ENCODE measurements around the gene ITSN1.
A peak's percentile ranks its signal among the peaks of the same experiment; 100 is the strongest.
"Not testable (repeated sequence)": the region's sequence is repeated elsewhere in the genome, so short reads cannot be mapped to it uniquely, and the experiment has no call there.

ITSN1 gene

DNA sequence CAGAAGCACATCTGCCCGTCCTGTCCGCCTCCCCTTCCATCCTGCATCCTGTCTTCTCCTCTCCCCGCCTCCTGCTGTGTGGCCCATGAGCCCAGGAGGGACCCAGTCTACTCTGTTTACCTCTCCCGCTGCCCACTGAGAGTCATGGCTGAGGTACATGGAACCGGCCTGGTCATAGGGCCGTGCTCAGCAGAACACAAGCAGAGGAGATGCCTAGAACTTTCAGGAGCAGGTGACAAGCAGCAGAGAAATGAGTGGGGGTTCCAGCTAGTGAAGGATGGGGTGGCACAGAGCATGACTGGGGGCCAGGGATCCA, 202.5 kb downstream of the ITSN1 start:
- no peak for DNase-seq

DNA sequence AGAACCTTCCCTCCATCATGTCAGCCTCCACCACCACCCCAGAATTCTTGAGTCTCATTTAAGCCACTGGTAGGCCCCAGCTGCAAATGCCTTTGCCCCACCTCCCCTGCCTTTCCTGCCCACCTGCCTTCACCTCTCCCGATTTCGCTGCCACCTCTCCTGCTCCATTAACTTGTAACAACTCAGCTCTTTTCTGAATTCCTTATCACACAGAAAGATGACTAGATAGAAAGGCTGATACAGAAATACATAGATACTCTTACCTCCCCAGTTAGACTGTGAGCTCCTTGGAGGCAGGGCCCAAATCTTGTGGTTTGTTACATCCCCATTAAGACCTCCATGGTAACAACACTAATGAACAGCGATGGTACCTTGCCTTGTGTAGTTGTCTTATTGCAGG, 203.8 kb downstream of the ITSN1 start:
- DNase-seq, result no peak

DNA sequence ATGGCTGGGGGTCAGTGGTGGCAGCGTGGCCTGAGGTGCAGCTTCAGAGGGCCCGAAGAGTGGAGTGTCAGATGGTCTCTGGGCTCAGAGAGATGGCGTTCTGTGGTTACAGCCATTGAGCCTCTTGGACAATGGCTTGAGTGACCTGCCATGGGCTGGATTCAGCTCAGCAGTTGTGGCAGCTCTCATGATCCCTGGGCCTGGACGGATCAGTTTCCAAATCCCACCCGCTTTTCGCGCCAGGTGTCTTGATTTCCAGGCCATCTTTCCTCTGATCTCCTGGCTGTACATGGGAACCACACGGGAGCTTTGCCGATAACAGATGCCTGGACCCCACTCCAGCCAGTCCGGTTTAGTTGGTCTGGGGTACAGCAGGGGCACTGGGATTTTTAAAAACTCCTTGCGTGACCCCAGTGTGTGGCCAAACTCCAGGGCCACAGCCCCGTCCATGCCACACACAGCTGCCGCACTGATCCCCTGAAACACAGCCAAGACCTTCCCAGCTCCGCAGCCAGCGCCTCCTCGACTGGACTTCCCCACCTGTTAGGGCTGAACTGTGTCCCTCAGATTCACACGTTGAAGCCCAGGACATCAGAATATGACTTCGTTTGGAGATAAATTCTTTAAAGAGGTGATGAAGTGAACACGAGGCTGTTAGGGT, 205.4 kb downstream of the ITSN1 start:
- no peak for DNase-seq

DNA sequence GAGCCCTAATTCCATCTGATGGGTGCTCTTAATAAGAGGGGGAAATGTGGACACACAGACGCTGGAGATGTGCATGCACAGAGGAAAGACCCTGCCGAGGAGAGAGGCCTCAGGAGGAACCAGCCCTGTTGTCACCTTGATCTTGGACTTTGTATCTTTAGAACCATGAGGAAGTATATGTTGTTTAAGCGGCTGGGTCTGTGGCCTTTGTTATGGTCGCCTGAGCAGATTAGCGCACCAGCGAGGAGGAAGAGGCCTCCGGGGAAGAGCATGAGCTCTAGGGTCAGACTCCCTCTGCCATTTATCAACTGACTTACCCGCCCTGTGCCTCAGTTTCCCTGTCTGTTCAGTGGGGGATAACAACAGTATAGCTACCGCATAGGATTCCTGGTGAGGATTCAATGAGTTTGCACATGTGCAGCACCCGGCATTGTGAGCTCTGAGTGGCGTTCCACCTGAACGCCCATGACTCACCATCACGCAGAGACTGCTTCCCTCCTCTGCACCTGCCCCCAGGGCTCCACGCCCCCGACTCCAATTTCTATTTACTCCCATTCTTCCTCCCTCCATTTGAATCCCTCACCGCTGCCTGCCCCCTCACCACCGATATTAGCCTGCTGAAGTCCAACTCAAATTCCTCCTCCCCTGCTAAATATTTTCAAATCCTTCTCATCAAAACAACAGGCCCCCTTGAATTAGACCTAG, 206.1 kb downstream of the ITSN1 start:
- peak; percentile 79 for DNase-seq

DNA sequence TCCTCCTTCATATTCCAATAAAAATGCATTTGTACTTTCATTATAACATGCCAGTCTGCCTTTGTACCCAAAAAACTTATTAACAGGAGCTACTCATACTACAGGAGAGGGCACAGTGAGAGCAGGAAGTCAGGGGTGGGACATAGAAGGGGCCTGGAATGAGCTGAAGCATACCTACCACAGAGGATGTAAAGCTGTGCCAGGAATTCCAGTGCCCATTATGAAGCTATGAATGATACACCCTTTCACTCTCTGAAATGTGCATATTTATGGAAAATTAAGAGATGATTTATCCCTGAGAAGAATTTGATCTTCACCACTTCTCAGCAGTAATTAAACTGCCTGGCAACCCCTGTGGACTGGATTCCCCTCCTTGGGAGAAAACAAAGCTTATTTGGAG, 207.5 kb downstream of the ITSN1 start:
- no peak for DNase-seq

DNA sequence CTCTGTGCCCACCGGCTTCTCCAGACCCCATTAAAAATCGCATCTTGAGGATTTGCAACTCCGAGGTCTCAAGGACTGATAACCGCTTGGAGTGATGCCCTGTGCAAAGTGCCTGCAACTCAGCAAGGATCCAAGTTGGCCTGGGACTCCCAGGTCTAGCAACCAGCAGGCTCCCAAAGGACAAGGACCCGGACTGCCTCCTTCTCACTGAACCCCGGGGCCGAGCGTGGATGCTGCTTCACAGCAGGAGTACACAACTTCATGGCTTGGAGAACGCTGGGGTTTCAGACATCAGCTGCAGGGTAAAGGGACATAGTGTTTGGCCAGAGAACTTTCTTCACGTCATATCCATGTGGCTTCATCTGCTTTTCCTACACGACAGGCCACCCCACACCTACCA, 208.1 kb downstream of the ITSN1 start:
- no peak for DNase-seq

DNA sequence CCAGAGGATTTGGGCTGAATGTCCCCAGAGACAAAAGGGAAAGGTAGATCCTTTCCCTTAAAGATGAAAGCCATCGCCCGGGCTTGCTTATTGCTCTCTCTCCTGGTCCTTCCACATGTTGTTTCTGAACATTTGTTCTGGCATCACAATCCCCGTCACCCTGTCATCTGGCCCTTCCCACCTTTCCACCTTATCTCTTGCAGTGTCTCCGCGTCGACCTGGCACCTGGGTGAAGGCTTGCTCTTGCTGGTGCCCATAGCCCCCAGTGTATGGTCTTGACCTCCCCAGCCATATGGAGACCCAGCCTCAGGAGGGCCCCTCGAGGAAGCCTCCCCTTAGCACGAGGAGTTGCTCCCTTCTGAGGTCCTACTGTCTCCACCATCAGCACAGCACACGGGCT, 208.7 kb downstream of the ITSN1 start:
- DNase-seq, result no peak

DNA sequence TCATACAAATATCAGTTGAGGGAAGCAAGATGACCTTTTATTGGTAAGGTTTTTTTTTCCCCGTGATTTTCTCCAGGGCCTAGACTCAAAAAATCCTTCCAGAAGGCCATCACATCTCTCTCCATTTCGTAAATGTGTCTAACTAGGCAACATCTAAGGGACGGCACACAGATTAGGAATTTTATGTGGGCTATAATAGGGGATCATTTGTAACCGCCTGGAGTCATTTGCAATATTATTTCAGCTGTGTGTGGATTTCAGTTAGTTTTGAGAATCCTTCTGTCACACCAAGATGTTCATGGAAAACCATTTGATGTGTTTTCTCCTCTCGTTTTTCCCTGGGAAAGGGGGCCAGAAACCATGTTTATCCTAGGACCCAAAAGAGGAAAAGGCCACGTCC, 210.2 kb downstream of the ITSN1 start:
- no peak for DNase-seq

DNA sequence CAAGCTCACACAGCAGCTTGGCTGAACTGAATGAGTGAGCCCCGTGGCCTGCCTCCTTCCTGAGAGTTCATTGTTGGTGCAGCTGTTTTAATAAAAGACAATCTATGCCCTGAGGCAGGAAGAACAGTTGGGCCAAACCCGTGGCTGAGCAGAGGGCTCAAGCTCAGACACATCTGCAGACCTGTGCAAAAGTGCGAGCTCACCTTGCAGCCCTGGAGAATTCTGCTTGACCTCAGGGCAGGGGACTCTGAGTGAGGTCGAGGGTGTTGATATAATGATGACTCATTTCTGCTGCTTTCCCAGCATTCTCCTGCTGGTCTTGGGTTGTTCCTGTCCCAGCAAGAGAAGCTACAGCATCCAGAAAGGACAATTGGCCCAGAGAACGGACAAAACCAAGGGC, 212.3 kb downstream of the ITSN1 start:
- DNase-seq, result no peak

DNA sequence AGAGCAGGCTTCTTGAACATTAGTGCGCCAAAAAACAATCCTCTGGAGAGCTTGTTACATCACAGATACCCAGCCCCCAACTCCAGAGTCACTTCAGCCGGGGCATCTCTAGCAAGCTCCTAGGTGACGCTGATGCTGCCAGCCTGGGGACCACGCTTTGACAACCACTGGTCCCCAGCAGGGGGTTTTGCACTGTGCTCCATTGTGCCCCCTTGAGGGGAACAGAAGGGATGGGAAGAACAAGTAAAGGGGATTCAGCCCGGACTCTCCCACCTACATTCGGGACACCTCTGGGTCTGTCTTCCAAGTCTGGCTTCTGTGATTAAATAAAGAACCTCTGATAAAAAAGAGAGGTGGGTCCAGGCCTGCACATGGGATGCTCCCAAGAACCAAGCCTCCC, 212.9 kb downstream of the ITSN1 start:
- DNase-seq, result no peak

DNA sequence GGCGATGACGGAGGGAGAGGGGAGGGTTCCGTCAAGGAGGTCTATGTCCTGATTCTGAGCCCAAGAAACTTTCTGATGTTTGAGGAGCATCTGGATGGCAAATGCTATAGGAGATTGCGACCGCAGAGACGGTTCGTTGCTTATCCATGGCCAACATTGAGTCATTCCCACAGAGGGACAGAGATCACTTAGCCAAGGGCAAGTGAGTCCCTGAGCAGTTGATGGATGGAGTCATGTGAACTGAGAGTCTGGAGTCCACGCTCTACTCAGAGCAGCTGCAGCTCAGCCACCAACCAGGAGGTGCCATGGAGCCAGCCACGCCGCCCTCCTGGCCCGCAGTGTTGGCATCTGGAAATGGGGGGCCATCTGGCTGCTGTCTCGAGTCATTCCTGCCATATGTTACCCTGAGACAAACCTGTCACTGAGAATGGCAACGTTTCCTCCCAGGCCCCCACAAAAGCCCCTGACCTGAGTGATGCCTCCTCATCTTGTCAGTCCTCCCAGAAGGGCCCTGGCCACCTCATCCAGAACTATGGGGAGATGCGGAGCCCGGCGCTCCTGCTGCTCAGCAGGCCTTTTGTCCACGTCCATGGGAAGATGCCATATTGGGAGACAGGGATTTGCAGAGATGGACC, 214.7 kb downstream of the ITSN1 start:
- no peak for DNase-seq

DNA sequence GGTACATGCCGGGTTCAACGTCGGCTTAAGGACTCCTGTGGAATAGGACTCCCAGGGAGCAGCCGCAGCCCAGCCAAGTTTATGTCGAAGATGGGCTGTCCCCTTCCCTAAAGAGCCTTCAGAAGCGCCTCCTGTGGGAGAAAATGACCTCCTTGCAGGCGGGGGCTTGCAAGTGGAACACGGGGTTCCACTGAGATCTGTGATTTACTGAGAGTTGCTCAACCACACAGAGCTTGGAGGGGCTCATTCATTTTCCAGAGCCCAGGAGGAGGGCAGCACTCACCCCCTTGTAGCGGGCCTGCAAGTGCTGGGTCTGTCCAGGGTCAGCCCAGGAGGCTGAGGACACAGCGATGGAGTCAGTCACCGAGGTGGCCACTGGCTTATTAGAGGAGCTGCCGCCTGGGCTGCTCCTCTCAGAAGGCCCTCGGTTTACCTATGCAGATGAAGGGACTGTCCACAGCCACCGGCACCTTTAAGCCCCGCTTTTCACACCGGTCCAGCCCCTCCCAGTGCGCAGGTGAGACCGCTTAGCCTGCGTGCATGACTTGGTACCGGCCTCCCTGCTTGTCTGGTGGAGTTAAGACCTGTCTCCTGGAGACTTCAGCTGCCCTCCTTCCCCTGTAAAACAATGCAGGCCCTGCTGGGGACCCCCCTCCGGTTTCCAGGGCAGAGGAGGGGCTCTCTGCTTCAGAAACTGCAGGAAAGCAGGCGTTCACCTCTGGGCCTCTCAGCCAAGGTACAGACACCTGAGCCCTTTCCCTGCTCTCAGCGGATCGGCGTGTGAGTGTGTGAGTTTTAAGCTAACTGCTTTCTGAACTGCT, 215.8 kb downstream of the ITSN1 start:
- DNase-seq, result no peak

DNA sequence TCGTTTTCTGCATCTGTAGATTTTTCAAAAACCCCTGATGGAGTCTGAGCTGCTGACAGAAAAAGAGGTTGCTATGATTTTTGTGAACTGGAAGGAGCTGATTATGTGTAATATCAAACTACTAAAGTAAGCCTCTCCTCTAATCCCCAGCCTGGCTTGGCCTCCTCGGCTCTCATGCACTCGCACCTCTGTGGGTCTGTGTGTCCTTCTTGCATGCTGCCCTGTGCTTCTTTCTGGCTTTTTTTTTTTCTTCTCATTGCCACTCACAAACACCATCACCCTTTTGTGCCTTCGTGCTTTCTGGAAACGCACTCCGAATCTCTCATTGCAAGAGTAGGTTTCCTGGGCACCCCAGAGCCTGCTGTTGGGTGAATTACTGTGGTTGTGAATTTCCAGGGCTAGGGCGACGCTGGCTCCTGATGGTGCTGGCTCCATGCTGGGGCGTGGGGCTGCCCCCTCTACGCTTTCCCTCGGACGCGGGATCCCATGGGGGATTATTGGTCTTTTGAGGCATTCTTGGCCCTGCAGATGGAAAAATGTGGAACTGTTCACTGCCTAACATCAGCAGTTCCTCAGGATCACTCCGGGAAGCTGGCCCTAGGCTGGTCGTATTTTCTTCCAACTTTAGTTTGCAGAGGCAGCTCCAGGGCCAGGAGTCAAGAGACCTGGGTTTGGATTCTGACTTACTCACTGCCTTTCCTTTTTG, 216.5 kb downstream of the ITSN1 start:
- DNase-seq, result no peak

DNA sequence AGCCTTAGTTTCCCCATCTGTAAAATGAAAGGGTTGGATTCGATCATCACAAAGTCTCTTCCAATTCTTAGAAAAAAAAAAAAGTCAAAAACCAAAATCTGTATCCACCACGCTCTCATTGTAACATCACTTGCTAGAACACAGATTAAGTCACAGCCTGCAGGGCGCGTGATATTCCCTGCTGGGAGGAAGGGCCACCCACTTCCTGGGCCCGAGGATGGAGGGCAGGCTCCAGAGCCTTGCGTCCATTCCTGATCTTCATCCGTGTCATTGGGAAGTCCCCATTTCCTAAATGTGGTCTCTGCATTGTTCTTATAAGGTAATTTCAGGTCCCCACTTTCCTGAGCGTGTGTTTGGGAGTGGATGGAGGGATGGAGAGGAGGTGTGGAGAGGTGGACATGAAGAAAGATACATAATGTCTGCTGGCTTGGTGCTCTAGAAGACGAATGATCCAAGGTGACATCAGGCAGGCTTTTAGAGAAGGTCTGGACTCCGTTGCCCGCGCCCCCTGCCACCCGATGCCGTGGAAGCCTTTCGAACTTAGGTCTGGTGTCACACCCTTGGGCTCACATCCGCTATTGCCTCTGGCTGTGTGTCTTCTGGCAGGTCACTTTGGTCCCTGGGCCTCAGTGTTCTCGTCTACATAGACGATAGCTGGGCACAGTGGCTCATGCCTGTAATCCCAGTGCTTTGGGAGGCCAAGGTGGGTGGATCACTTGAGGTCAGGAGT, 217.2 kb downstream of the ITSN1 start:
- no peak for DNase-seq

DNA sequence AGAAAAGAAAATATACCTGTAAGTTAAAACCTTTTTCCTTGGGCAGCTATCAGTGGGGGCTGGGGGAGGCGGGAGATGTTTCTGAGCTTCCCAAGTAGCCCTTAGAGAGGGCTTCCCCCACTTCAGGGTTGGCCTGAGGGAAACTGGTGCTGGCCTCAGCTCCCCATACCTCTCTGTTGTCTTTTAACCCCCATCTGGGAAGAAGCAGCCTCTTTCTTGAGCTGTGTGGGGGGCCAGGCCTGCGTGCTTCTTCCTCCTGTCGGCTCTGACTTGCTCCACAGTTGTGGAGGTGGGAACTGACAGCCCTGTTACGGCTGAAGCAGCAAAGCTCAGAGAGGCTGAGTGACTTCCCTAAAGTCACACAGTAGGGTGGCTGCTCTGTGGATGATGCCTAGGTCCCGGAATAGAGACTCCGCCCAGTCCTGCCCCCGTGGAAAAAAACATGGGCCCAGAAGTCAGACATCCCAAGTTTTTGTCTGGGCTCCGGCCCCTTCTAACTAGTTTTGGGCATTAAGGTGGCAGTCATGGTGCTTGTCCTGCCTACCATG, 218.1 kb downstream of the ITSN1 start:
- no peak for DNase-seq

DNA sequence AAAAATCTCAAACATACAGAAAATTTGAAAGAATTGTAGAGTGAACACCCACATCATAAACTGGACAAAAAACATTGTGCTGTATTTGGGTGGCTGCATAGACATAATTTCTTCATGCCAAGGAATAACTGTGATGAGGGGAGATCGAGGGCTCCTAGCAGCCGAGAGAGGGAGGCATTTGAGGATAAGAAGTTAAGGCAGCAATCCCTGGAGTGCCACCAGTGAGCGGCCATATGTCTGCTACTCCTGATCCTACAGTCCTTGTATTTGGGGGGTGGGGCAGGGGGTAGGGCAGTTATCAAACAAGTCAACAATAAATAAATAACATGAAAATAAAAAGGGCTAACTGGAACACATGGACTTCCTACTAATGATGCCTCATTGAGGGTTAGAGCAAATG, 218.8 kb downstream of the ITSN1 start:
- no peak for DNase-seq

DNA sequence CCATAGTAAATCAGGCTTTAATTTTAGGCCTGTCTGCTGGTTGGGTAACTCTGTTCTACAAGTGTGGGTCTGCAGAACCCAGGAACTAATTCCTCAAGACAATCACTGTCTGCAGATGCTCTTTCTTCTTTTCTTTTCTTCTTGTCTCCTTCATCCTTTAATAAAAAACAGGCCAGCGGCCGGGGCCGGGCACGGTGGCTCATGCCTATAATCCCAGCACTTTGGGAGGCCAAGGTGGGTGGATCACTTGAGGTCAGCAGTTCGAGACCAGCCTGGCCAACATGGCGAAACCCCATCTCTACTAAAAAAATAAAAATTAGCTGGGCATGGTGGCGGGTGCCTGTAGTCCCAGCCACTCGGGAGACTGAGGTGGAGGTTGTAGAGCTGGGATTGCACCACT, 220.9 kb downstream of the ITSN1 start:
- not testable (repeated sequence) for DNase-seq

DNA sequence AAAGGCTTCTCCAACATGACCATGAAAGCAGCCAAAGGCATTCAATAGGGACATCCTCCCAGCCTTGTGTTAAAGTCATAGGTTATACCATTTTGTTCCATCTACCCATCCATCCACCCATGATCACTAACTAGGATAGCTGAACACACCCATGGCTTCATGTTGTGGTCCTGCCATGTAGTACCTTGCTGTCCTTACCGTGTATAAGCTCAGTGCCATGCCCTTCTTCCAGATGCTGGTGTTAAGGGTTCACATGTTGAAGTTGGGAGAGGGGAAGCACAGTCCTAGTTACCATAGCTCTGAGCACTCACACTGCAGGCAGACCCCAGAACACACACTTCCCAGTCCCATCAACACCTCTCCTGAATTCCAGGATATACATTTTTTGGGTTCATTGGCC, 221.8 kb downstream of the ITSN1 start:
- no peak for DNase-seq

DNA sequence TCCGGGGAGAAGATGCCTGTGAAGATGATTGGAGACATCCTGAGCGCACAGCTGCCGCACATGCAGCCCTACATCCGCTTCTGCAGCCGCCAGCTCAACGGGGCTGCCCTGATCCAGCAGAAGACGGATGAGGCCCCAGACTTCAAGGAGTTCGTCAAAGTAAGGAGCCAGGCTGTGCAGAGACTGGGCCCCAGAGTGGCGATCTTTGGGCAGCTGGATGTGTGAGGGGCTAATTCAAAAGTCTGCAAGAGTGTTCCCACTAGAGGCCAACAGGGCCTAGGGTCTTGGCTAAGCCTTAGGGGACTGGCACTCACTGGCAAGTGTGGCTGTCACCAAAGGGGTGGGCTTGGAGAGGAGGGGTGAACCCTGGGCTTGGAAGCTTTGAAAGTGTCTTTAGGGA, 222.9 kb downstream of the ITSN1 start:
- no peak for DNase-seq

DNA sequence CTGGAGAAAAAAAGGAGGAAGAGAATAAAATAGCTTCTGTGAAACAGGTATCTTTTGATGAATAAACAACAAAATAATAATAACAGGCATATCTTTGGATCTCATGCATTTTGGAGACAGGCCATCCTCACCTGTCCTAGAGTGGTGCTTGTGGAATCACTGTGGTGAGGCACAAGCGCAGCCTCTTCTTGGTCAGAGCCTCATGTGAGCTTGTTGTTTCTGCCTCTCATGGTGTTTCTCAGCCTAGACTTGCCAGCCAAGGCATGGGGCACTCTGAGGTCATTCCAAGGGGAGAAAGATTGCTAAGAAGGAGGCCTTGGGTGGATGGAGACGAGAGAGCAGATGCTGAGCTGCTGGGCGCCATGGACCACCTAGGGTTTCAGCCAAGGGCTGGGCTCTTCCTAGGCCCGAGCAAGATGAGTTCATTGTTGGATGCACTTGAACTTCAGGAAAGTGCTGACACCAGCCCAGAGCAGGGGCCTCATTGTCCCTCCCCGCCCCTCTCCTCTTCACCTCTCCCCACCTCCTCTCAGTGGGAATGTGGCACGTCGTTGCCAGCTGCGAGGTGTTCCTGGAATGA, 223.8 kb downstream of the ITSN1 start:
- no peak for DNase-seq

DNA sequence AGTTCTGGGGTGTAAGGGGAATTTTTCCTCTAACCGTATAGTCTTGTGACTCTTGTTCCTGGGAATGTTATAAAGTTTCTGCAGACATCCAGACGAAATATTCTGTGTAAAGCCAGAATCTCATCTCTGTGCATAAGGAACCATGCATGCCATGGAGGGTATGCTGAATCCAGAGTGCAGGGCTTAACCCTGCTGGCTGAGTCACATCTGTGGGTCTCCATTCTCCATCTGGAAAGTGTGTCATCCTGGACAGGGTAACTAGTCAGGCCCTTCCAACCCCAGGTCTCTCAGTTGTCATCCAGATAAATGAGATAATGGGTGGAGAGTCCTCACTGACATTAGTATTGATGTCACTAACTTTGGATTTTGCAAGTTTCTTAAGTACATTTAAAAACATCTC, 224.5 kb downstream of the ITSN1 start:
- no peak for DNase-seq

DNA sequence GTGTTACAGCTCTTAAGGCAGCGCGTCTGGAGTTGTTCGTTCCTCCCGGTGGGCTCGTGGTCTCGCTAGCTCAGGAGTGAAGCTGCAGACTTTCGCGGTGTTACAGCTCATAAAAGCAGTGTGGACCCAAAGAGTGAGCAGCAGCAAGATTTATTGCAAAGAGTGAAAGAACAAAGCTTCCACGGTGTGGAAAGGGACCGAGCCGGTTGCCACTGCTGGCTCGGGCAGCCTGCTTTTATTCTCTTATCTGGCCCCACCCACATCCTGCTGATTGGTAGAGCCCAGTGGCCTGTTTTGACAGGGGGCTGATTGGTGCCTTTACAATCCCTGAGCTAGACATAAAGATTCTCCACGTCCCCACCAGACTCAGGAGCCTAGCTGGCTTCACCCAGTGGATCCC, 225.6 kb downstream of the ITSN1 start:
- not testable (repeated sequence) for DNase-seq

Data from NCI-H1436 (cell line).